Measurements from ENCODE around the gene POM121L2.
"Not testable (repeated sequence)": the region's sequence is repeated elsewhere in the genome, so short reads cannot be mapped to it uniquely, and the experiment has no call there.

The POM121L2 gene

GRCh38 chr6:27293436-27294098, 18.5 kb downstream of the POM121L2 start:
- no peak for DNase-seq

GRCh38 chr6:27290850-27291208, 21.2 kb downstream of the POM121L2 start:
- DNase-seq = no peak

DNA sequence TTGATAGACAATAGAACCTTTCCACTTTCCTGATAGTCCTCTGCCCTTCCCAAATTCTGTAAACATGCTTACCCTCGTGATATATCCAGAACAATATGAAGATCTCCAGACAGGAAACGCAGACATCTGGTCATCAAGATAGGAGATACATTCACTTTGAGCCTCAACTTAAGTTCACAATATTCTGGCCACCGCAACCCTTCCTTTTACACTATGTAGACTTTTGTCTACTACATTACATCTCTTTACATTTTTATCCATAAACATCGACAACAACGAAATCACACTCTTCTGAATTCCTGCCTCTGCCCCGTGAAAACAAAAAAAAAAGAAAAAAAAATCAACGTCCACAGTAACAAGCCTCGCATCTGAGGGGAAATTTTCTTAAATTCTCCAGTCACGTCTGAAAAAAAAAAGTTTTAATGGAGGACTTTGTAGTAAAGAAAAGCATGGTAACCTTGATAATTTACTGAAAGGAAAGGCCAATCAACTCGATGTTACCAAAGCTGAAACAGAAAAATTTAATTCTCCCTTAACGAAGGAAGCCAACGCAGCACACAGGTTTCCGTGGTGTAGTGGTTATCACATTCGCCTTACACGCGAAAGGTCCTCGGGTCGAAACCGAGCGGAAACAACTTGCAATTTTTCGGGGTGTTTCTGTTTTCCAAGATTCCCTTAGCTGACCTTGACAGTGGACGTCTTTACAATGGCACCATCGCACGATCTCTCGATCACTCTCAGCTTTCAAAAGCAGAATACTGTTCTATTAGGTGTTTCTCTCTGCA, 21.8 kb downstream of the POM121L2 start:
- DNase-seq = no peak

DNA sequence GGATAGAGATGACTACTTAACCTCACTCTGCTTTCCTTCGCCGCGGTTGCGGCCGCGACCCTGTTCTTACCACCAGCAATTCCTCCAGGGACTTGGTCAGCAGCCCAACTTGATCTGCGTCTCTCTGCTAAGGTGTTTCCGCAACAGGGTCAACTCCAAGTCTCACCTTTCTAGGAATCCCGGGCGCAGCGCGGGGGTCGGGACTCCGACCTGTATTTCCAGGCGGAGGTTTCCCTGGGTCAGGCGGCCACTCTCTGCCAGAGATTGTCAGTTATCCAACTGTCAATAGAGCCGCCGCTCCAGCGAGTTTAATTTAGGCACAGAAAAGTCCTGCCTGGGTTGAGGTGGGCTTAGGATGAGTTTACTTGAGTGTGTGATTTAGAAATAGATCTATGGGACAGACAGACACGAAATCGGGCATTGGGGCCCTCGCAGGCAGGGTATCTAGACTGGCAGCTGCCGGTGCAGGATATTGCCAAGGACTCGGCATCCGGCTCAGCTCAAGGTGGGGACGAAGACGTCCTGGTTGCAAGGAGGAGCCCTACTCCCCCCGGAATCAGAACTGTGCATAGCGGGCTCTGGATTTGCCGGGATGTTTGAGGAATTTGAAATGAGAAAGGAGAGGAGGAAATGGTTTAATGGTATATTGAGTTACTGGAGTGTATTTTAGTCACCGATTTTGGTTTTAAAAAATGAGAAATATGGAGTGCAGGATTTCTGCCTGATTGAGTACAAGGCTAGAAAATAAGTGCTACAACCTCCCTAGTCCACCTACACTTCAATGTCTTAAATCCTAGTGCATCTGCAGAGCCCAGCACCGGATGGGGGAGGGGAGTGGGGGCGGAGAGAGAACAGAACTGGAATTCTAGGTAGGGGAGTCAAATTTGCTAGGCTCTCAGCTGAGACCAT, 23.7 kb downstream of the POM121L2 start:
- no peak for DNase-seq

DNA sequence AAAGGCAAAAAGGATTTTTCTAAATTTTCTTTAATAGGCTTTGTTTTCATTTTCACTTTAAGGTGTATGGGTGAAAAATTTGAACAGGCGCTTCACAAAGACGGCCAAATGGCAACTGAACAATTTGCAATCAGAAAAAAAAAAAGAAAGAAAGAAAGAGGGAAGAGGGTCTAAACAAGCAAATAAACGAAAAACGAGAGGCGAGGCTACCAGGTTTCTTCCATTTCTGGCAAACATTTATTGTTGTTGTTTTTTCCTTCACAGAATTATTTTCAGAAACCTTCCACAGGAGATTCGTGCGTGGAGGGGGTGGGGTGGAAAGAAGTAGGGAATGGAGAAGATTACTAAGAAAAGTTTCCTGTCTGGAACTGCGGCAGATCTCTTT, 24.3 kb downstream of the POM121L2 start:
- no peak for DNase-seq

DNA sequence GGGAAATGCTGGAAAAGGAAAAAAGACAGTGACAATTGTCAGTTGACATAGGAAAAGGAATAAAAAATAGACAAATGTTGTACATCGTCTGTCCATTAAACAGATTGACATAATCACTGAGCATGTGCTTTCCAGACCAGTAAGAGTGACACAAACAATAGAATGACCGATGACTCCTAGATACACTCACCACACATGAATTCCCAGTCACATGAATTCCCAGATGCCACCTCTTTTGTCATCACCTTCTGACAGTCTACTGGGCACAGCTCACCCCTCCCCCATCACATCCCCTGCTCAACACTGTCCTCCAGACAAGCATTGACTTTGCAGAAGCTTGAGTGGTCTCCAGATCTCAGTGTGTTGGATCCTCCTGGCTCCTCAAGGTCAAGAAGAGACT, 25.9 kb downstream of the POM121L2 start:
- no peak for DNase-seq

DNA sequence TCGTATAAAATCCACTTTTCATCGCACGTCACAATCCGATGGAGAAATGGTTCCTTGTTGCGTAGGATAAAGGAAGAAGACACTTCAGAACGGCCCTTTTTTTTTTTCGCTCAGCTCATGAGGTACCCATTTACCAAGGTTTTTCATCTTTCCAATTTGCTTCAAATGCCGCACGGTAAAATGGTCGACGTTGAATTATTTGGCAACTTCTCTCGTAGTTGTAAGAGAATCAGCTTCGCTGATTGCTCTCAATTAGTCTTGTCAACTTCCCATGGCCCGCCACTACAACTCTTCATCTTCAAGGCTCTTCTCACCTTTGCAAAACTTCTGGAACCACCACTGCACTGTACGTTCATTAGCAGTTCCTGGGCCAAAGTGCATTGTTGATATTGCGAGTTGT, 28.8 kb downstream of the POM121L2 start:
- DNase-seq = no peak

GRCh38 chr6:27281569-27281968, 30.5 kb downstream of the POM121L2 start:
- DNase-seq = no peak

DNA sequence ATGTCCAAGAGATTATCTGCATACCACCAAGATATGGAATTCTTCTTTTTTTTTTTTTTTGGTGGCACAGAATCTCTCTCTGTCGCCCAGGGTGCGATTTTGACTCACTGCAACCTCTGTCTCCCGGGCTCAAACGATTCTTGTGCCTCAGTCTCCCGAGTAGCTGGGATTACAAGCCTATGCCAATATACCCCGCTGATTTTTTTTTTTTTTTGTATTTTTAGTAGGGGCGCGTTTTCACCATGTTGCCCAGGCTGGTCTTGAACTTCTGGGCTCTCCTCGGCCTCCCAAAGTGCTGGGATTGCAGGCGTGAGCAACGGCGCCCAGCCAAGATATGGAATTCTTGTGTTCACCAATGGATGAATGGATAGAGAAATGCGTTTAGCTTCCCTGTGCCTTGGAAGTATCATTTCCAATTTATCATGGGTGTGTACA, 31.0 kb downstream of the POM121L2 start:
- DNase-seq = no peak

- no peak for DNase-seq
Measured at GRCh38 chr6:27280540-27281000, 31.5 kb downstream of the POM121L2 start.

- DNase-seq = no peak
Measured at GRCh38 chr6:27280064-27280539, 32.0 kb downstream of the POM121L2 start.

DNA sequence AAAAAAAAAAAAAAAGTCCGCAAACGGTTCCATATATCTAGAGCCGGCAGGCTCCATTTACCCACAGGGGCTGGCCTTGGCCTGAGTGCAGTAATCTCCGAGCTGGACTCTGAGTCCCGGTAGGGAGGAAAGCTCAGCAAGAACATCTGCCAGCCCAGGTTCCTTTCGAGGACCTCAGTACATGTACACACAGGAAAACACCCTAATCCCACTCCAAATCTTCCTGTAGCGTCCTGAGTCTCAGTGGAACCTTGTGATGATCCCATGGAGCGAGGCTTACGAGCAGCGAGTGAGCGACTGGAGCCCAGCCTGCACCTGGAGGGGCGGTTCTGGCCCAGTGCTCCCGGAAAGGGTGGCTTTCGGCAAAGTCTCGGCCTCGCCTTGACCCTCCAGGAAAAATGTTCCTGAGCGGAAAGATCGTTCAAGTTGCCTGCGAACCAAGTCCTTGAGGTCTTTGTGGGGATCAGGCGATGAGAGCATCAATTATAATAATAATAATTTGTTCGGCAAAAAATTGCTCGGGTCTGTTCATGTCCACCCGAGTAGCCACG, 32.5 kb downstream of the POM121L2 start:
- no peak for DNase-seq

GRCh38 chr6:27275025-27275956, 36.8 kb downstream of the POM121L2 start:
- DNase-seq = no peak

GRCh38 chr6:27273783-27274182, 38.3 kb downstream of the POM121L2 start:
- no peak for DNase-seq

DNA sequence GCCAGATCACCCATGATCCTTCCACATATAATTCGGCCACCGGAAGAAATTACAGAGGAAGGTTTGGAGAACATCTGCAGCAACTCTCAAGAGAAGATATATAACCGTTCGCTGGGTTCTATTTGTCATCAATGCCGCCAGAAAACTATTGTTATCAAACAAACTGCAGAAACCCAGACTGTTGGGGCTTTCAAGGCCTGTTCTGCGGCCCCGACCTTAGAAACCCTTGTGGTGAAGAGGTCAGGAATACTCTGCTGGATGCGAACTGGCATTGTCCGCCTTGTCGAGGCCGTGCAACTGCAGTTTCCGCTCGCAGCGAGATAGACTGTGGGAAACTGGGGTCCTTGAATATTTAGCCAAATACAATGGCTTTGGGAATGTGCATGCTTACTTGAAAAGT, 43.3 kb downstream of the POM121L2 start:
- DNase-seq = no peak

GRCh38 chr6:27267857-27268434, 44.1 kb downstream of the POM121L2 start:
- DNase-seq = no peak

GRCh38 chr6:27267003-27267402, 45.1 kb downstream of the POM121L2 start:
- DNase-seq = not testable (repeated sequence)

- DNase-seq = no peak
Measured at GRCh38 chr6:27263886-27264285, 48.2 kb downstream of the POM121L2 start.

DNA sequence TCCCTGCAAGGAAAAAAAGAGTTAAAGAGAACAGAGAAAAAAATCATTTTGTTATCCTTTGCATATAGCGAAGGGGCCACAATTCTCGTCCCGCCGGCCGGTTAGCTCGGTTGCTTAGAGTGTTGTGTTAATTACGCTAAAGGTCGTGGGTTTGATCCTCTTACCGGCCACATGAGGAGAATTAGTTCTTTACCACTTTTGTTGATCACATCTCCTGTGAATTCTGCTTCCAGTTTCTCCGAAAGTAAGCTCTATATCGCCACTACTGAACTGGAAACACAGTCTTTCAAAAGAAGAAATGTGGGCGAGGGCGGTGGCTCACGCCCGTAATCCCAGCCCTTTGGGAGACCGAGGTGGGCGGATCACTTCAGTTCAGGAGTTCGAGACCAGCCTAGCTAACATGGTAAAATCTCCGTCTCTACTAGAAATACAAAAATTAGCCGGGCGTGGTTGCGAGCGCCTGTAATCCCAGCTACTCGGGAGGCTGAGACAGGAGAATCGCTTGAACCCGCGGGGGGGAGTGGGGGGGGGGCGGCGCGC, 51.2 kb downstream of the POM121L2 start:
- DNase-seq = no peak

DNA sequence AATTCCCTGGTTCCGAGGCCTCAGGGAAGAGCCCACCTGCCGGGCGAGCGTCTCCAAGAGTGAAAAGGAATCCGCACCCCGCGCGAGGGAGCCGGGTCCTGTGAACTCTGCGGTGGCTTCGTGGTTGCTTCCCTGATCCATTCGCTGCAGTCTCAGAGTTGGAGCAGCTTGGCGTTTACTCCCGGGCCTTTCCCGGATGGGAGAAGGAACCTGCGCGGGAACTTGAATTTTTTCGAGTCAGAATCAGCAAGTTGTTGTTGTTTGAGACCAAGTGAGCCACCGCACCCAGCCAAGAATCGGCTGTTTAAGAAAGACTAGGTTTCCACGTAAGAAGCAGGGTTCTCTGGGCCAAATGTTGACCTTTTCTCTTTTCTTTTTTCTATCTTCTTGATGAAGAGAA, 51.7 kb downstream of the POM121L2 start:
- DNase-seq = no peak

Data from NCI-H187 treated with DMSO at 0.1 percent for 48 hours (cell line).